ENCODE data around the gene SGMS1.
"Not testable (repeated sequence)": the region's sequence is repeated elsewhere in the genome, so short reads cannot be mapped to it uniquely, and the experiment has no call there.

DNA sequence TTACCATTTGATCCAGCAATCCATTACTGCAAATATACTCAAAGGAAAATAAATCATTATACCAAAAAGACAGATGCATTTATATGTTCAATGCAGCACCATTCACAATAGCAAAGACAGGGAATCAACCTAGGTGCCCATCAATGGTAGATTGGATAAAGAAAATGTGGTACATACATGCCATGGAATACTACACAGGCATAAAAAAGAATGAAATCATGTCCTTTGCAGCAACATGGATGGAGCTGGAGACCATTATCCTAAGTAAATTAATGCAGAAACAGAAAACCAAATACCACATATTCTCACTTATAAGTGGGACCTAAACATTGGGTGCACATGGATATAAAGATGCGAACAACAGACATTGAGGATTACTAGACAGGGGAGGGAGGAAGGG is 198.5 kb downstream of the SGMS1 start:
- TF ChIP-seq, protein P1, sequence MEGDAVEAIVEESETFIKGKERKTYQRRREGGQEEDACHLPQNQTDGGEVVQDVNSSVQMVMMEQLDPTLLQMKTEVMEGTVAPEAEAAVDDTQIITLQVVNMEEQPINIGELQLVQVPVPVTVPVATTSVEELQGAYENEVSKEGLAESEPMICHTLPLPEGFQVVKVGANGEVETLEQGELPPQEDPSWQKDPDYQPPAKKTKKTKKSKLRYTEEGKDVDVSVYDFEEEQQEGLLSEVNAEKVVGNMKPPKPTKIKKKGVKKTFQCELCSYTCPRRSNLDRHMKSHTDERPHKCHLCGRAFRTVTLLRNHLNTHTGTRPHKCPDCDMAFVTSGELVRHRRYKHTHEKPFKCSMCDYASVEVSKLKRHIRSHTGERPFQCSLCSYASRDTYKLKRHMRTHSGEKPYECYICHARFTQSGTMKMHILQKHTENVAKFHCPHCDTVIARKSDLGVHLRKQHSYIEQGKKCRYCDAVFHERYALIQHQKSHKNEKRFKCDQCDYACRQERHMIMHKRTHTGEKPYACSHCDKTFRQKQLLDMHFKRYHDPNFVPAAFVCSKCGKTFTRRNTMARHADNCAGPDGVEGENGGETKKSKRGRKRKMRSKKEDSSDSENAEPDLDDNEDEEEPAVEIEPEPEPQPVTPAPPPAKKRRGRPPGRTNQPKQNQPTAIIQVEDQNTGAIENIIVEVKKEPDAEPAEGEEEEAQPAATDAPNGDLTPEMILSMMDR (IDR thresholded peaks at IDR 0.05), result not testable (repeated sequence)
- not testable (repeated sequence) for TF ChIP-seq POLR2A (IDR thresholded peaks at IDR 0.05)
